HG03095 (cell line): Measurements from ENCODE around the gene BORCS5.
"Not testable (repeated sequence)": the region's sequence is repeated elsewhere in the genome, so short reads cannot be mapped to it uniquely, and the experiment has no call there.

Source experiments
- ATAC-seq: cut with Tn5 transposase; IDR thresholded peaks from one replicate; pipeline ENCODE4 v1.9.1; 2021; ENCODE audit warnings: moderate library complexity; ENCODE audit not compliant: unreplicated experiment

The BORCS5 gene

DNA sequence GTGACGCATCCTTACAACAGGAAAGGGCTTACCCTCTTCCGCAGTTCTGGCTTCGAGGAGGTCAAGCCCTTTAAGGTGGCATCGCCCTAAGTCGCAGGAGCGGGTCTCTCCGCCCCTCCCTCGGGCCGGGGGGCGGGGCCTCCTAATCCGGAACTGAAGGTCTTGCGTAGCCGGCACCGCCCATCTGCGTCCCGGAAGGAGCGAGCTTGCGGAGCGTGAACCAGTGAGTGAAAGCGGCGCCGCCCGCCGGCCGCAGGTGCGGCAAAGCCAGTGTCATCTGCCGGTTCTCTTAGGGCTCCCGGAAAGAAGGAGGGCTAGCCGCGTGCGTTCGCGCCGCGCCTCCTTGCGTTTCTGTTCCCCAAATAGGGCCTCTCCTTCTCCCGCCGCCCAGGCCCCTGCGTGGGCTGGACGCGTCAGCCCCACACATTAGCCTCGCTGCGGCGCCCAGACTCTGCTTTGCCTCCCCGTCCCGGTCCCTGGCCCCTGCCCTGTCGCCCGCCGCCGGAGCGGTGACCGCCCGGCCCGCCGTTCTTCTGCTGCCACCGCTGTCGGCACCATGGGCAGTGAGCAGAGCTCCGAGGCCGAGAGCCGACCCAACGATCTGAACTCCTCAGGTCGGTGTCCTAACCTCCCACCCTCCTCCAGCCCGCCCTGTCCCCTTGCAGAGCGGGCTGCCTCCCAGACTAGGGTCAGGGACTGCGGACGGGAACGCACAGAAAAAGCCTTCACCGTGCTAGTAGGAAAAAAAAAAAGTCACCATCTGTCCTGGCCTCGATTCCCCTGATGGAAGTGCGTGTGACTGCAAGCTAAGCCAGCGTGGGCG is at the start of gene BORCS5:
Gene BORCS5, plus strand, starts transcription at position 183 of the 823 bp plus-strand sequence. Its CDS starts 374 bp downstream, at position 557.
- peak; percentile 90 for ATAC-seq

DNA sequence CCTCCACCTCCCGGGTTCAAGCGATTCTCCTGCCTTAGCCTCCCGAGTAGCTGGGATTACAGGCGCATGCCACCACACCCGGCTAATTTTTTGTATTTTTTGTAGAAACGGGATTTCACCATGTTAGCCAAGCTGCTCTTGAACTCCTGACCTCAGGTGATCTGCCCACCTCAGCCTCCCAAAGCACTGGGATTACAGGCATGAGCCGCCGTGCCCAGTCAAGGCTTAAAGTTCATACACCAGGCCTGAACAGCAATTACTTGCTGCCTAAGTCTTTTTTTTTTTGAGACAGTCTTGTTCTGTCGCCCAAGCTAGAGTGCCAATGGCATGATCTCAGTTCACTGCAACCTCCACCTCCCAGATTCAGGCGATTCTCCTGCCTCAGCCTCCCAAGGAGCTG is 46.2 kb upstream of the BORCS5 start:
- not testable (repeated sequence) for ATAC-seq

GRCh38 chr12:12315838-12316237 is 41.0 kb upstream of the BORCS5 start:
- ATAC-seq, result no peak

- no peak for ATAC-seq
Measured at GRCh38 chr12:12319451-12320183, 37.3 kb upstream of the BORCS5 start.

GRCh38 chr12:12323118-12323517 is 33.8 kb upstream of the BORCS5 start:
- ATAC-seq, result no peak

DNA sequence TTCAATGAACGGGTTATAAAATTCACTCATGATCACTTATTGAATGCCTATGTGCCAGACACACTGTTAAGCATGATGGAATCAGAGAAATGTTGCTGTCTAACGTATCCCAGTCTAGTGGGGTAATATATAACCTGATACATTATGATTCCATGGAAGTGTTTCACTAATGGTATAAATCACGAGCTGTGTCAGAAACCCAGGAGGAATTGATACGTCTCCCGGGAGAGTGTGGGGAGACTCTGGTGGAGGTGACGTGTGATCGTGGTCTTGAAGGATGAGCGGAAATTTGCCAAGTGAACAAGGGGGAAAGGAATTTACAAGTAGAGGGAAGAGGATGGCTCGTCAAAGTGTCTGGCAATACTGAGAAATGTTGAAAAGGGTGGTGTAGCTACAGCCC is 33.3 kb upstream of the BORCS5 start:
- ATAC-seq, result no peak

- ATAC-seq, result no peak
Measured at GRCh38 chr12:12326262-12326661, 30.6 kb upstream of the BORCS5 start.

GRCh38 chr12:12327802-12328201 is 29.1 kb upstream of the BORCS5 start:
- ATAC-seq, result no peak

- ATAC-seq, result no peak
Measured at GRCh38 chr12:12331244-12331771, 25.6 kb upstream of the BORCS5 start.

DNA sequence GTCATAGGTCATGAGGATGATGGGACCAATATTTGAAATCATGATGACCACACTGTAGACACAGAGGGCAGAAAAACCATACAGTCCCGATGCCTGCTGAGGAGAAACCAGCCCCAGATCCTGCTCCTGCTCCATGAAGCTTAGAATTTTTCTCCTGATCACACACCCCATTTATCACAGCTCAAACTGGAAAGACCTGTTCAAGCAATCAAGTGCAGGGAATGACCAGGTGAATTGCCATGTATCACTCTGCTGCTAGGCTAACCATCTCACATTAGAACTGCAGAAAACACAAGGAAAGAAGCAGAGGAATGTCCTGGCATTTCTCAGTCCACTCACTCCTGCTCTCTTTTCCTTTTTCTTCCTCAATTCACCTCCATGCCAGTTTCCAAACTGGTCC is 25.0 kb upstream of the BORCS5 start:
- ATAC-seq, result no peak

- no peak for ATAC-seq
Measured at GRCh38 chr12:12333407-12334366, 23.2 kb upstream of the BORCS5 start.

GRCh38 chr12:12334367-12335040 is 22.4 kb upstream of the BORCS5 start:
- no peak for ATAC-seq

GRCh38 chr12:12336049-12336411 is 20.8 kb upstream of the BORCS5 start:
- no peak for ATAC-seq

DNA sequence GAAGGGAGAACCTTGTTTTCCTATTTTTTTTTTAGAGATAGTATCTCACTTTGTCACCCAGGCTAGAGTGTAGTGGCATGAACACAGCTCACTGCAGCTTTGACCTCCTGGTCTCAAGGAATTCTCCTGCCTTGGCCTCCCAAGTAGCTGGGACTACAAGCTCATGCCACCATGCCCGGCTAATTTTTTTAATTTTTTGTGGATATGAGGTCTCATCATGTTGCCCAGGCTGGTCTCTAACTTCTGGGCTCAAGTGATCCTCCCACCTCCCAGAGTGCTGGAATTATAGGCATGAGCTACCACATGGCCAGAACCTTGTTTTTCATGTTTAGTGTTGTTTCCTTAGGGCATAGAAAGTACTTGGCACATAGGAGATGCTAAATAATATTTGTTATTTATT is 20.4 kb upstream of the BORCS5 start:
- ATAC-seq, result no peak

- no peak for ATAC-seq
Measured at GRCh38 chr12:12338527-12339168, 18.2 kb upstream of the BORCS5 start.

DNA sequence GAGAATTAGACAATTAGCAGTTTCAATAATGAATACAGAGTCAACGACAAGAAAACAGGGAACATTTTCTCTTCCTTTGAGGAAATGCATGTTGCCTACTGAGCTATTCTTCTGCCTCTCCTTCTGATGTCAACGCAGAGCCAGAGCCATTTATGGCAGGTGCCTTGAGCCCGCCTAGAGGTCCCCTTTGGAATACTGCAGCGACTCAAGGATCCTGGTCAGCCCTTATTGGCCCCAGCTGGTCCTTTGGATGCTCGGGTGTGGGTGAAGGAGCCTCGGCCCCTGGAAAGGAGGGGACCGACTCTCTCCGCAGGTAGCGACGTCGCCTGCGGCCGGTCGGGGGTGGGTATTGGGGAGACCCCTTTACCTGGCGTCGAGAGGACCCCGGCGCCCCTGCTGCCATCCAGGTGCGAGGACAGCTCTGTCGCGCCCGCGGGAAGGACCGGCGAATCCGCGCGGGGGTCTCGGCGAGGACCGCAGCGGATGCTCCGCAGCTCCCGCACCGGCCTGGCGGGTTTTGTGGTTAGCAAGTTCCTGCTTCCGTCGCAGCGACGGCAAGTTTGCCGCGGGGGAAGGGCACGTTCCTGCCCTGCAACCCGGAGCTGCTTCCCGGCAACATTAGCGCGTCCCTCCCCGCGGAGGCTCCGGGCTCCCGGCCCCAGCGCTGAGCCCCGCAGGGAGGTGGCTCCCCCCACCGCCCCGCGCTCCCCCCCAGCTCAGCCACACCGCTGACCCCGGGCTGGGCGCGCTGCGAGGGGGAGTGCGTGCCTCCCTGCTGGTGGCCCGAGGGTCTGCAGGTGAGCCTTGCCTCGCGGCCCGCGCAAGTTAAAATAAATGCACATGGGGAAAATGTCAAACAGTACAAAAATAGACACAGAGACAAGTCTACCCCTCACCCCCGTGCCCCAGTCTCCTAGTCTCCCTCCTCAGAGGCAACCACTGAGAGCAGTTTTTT is 6.9 kb upstream of the BORCS5 start, which contains the start of gene MANSC1:
Gene MANSC1, minus strand, starts transcription at position 532 of the 955 bp plus-strand sequence. CDS start 6,928 bp downstream, outside the sequence.
- no peak for ATAC-seq

GRCh38 chr12:12350868-12351463 is 5.9 kb upstream of the BORCS5 start:
- no peak for ATAC-seq
